Sigmoid colon (tissue), 4 donors: Measurements from ENCODE around the gene HACD4.

Experiments
- CTCF ChIP-seq, 4 experiments: fragments of 450-650 bp in 3 of 4; fragments of 200-600 bp in 1 of 4; IDR thresholded peaks; one replicate each; pipeline ENCODE4 v1.5.1; 2016 to 2019; ENCODE audit warnings: antibody characterized with exemption in 4 of 4, mild to moderate bottlenecking in 3 of 4, moderate library complexity in 2 of 4
- POLR2A ChIP-seq, 2 donors: fragments of 450-650 bp; IDR thresholded peaks; one replicate each; pipeline ENCODE4 v1.6.1; 2016; ENCODE audit warnings: antibody characterized with exemption in 2 of 2, mild to moderate bottlenecking in 2 of 2, moderate library complexity in 2 of 2
- POLR2AphosphoS5 ChIP-seq, 4 donors: sonication (generic); formaldehyde crosslinking; IDR thresholded peaks; one replicate each; pipeline ENCODE4 v1.6.1; 2017; ENCODE audit warnings: antibody characterized with exemption in 4 of 4

GRCh38 chr9:21075484-21075883 is 44.0 kb upstream of the HACD4 start:
- TF ChIP-seq CTCF (IDR thresholded peaks at IDR 0.05) (no peak), POLR2A (IDR thresholded peaks at IDR 0.05) (no peak), POLR2AphosphoS5 (IDR thresholded peaks at IDR 0.05) (no peak)
